ENCODE results near the gene COL1A2. TPM values are rescaled to one million over a fixed set of nuclear protein-coding genes. Genes with fewer than 3 reads are reported as not detected.

The COL1A2 gene
- total RNA-seq, 1 experiment from 2014 or later, result 42.1 TPM

GRCh38 chr7:94471604-94472003 is 76.9 kb downstream of the COL1A2 start:
- Histone ChIP-seq H2AFZ (ENCODE audit: low read length) (no peak overlapping the region), H4K5ac (ENCODE audit: insufficient read length, low read depth, low read length) (no peak overlapping the region), H3K4me2 (ENCODE audit: insufficient read depth, insufficient read length, low read length) (no peak overlapping the region), H3T11ph (ENCODE audit: low read length) (no peak overlapping the region), H3K23ac (ENCODE audit: insufficient read length, low read depth, low read length) (no peak overlapping the region), H3K9ac (ENCODE audit: extremely low read depth, insufficient read length, low read length) (no peak overlapping the region), H3K18ac (ENCODE audit: insufficient read length, low read depth, low read length) (no peak overlapping the region), H3K79me1 (ENCODE audit: insufficient read depth, low read depth, low read length, poor library complexity, severe bottlenecking) (no peaks in the 10 kb centered on the region), H3K14ac (ENCODE audit: insufficient read depth, low read length) (no peak overlapping the region), H2AK5ac (ENCODE audit: insufficient read length, low read length) (no peak overlapping the region), H3K56ac (ENCODE audit: insufficient read length, low read depth, low read length) (no peak overlapping the region), H2BK20ac (ENCODE audit: low read depth, low read length, poor library complexity, severe bottlenecking) (no peak overlapping the region), H3K27ac (ENCODE audit: insufficient read length, low read depth, low read length) (no peak overlapping the region), H2BK12ac (ENCODE audit: insufficient read length, low read depth, low read length) (no peak overlapping the region), H3K4me1 (ENCODE audit: insufficient read depth, low read length) (no peaks in the 10 kb centered on the region), H3K27me3 (ENCODE audit: insufficient read depth, low read length) (no peaks in the 10 kb centered on the region), H3K23me2 (ENCODE audit: insufficient read length, low read depth, low read length, poor library complexity, severe bottlenecking) (no peaks in the 10 kb centered on the region), H3K9me3 (ENCODE audit: control insufficient read depth, low read depth, low read length) (no peaks in the 10 kb centered on the region), H2BK5ac (ENCODE audit: insufficient read length, low read length) (no peak overlapping the region), H3K4ac (ENCODE audit: low read depth, low read length) (no peak overlapping the region), H4K91ac (ENCODE audit: insufficient read length, low read depth, low read length) (no peak overlapping the region), H4K8ac (replicated peaks; ENCODE audit: insufficient read length, low read depth, low read length) (no peak overlapping the region), H2BK15ac (ENCODE audit: low read depth, low read length) (no peak overlapping the region), H3K79me2 (ENCODE audit: insufficient read depth, low read length) (no peaks in the 10 kb centered on the region), H2BK120ac (ENCODE audit: low read depth, low read length, poor library complexity, severe bottlenecking) (no peak overlapping the region), H4K20me1 (ENCODE audit: control insufficient read depth, insufficient read depth, insufficient read length) (no peaks in the 10 kb centered on the region)
- WGBS (ENCODE audit: extremely low coverage, insufficient read length, low lambda C conversion rate), result no CpG with 5 or more reads among the region's 2 CpGs
- Mint-ChIP-seq H3K4me3 (no peak overlapping the region), H3K9me3 (peaks cover 0 to 4% of the 10 kb centered on the region in 2 experiments; a peak in 3 of 5 replicates), H3K27ac (no peak overlapping the region), H3K36me3 (ENCODE audit: insufficient read depth in 1 of 3, low read depth in 3 of 3) (no peaks in the 10 kb centered on the region), H3K27me3 (ENCODE audit: low read depth) (no peaks in the 10 kb centered on the region), H3K4me1 (peaks cover 4 to 5% of the 10 kb centered on the region in 2 experiments)
- TF ChIP-seq, protein P1, sequence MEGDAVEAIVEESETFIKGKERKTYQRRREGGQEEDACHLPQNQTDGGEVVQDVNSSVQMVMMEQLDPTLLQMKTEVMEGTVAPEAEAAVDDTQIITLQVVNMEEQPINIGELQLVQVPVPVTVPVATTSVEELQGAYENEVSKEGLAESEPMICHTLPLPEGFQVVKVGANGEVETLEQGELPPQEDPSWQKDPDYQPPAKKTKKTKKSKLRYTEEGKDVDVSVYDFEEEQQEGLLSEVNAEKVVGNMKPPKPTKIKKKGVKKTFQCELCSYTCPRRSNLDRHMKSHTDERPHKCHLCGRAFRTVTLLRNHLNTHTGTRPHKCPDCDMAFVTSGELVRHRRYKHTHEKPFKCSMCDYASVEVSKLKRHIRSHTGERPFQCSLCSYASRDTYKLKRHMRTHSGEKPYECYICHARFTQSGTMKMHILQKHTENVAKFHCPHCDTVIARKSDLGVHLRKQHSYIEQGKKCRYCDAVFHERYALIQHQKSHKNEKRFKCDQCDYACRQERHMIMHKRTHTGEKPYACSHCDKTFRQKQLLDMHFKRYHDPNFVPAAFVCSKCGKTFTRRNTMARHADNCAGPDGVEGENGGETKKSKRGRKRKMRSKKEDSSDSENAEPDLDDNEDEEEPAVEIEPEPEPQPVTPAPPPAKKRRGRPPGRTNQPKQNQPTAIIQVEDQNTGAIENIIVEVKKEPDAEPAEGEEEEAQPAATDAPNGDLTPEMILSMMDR (conservative IDR thresholded peaks at IDR 0.05), result no peak
- no peak for DNase-seq

All from H9 (cell line).